H9 (cell line): ENCODE measurements around the gene HNRNPA3. TPM values are rescaled to one million over a fixed set of nuclear protein-coding genes. Genes with fewer than 3 reads are reported as not detected.

Source experiments
- DNase-seq: peaks from one replicate; pipeline ENCODE4 v3.0.0-alpha.2; 2017
- H2AFZ ChIP-seq: one replicate; pipeline ENCODE4 v1.6.1; 2013; ENCODE audit warnings: mild to moderate bottlenecking, low read length, control low read depth, moderate library complexity
- H2AK5ac ChIP-seq: 2 replicates; pipeline ENCODE4 v1.6.1; 2013; ENCODE audit warnings: low read length, control low read depth, mixed read lengths; ENCODE audit not compliant: insufficient read length
- H2BK120ac ChIP-seq: one replicate; pipeline ENCODE4 v1.6.1; 2013; ENCODE audit warnings: low read depth, mild to moderate bottlenecking, low read length, control low read depth, inconsistent platforms; ENCODE audit not compliant: poor library complexity, severe bottlenecking
- H2BK12ac ChIP-seq: 2 replicates; pipeline ENCODE4 v1.6.1; 2013; ENCODE audit warnings: low read length, control low read depth, mixed read lengths, low read depth; ENCODE audit not compliant: insufficient read length
- H2BK15ac ChIP-seq: 2 replicates; pipeline ENCODE4 v1.6.1; 2013; ENCODE audit warnings: low read depth, low read length, control low read depth
- H2BK20ac ChIP-seq: one replicate; pipeline ENCODE4 v1.6.1; 2013; ENCODE audit warnings: low read depth, mild to moderate bottlenecking, low read length, control low read depth, inconsistent platforms; ENCODE audit not compliant: poor library complexity, severe bottlenecking
- H2BK5ac ChIP-seq: 2 replicates; pipeline ENCODE4 v1.6.1; 2013; ENCODE audit warnings: low read length, control low read depth, mixed read lengths; ENCODE audit not compliant: insufficient read length
- H3K14ac ChIP-seq: 2 replicates; pipeline ENCODE4 v1.6.1; 2013; ENCODE audit warnings: low read length, control low read depth; ENCODE audit not compliant: insufficient read depth
- H3K18ac ChIP-seq: 2 replicates; pipeline ENCODE4 v1.6.1; 2013; ENCODE audit warnings: low read depth, mild to moderate bottlenecking, mixed read lengths, low read length, control low read depth; ENCODE audit not compliant: insufficient read length
- H3K23ac ChIP-seq: 2 replicates; pipeline ENCODE4 v1.6.1; 2013; ENCODE audit warnings: low read length, control low read depth, mixed read lengths, low read depth; ENCODE audit not compliant: insufficient read length
- H3K23me2 ChIP-seq: 2 replicates; pipeline ENCODE4 v1.6.1; 2013; ENCODE audit warnings: low read depth, mild to moderate bottlenecking, mixed read lengths, low read length, control low read depth; ENCODE audit not compliant: insufficient read length, poor library complexity, severe bottlenecking
- H3K27ac ChIP-seq: 2 replicates; pipeline ENCODE4 v1.5.1; 2013; ENCODE audit warnings: low read length, control low read depth, mixed read lengths, low read depth; ENCODE audit not compliant: insufficient read length
- H3K27me3 ChIP-seq: 2 replicates; pipeline ENCODE4 v1.6.1; 2013; ENCODE audit warnings: low read length, control low read depth, inconsistent platforms; ENCODE audit not compliant: insufficient read depth
- H3K4ac ChIP-seq: 2 replicates; pipeline ENCODE4 v1.6.1; 2013; ENCODE audit warnings: low read depth, mild to moderate bottlenecking, control low read depth, inconsistent platforms, low read length, moderate library complexity
- H3K4me1 ChIP-seq: 2 replicates; pipeline ENCODE4 v1.6.1; 2013; ENCODE audit warnings: low read length, control low read depth, inconsistent platforms; ENCODE audit not compliant: insufficient read depth
- H3K4me2 ChIP-seq: 2 replicates; pipeline ENCODE4 v1.6.1; 2013; ENCODE audit warnings: low read length, control low read depth, mixed read lengths; ENCODE audit not compliant: insufficient read length, insufficient read depth
- H3K56ac ChIP-seq: 2 replicates; pipeline ENCODE4 v1.6.1; 2013; ENCODE audit warnings: low read depth, mild to moderate bottlenecking, mixed read lengths, low read length, control low read depth; ENCODE audit not compliant: insufficient read length
- H3K79me1 ChIP-seq: 2 replicates; pipeline ENCODE4 v1.6.1; 2013; ENCODE audit warnings: low read depth, mild to moderate bottlenecking, moderate library complexity, low read length, control low read depth, inconsistent platforms; ENCODE audit not compliant: insufficient read depth, poor library complexity, severe bottlenecking
- H3K79me2 ChIP-seq: 2 replicates; pipeline ENCODE4 v1.6.1; 2013; ENCODE audit warnings: low read length, control low read depth, inconsistent platforms; ENCODE audit not compliant: insufficient read depth
- H3K9ac ChIP-seq: 2 replicates; pipeline ENCODE4 v1.6.1; 2013; ENCODE audit warnings: low read length, control low read depth, mixed read lengths; ENCODE audit not compliant: insufficient read length; ENCODE audit errors: extremely low read depth
- H3K9me3 ChIP-seq: one replicate; pipeline ENCODE4 v1.6.1; 2013; ENCODE audit warnings: low read depth, low read length, inconsistent platforms; ENCODE audit not compliant: control insufficient read depth
- H3T11ph ChIP-seq: one replicate; pipeline ENCODE4 v1.6.1; 2013; ENCODE audit warnings: mild to moderate bottlenecking, low read length, control low read depth, inconsistent platforms
- H4K20me1 ChIP-seq: one replicate; pipeline ENCODE4 v1.6.1; 2013; ENCODE audit not compliant: control insufficient read depth, insufficient read length, insufficient read depth
- H4K5ac ChIP-seq: 2 replicates; pipeline ENCODE4 v1.6.1; 2013; ENCODE audit warnings: low read depth, mild to moderate bottlenecking, mixed read lengths, low read length, control low read depth; ENCODE audit not compliant: insufficient read length
- H4K8ac ChIP-seq: replicated peaks from 2 replicates; pipeline ENCODE4 v1.6.1; 2013; ENCODE audit warnings: low read length, control low read depth, mixed read lengths, low read depth; ENCODE audit not compliant: insufficient read length
- H4K91ac ChIP-seq: 2 replicates; pipeline ENCODE4 v1.6.1; 2013; ENCODE audit warnings: low read depth, mild to moderate bottlenecking, moderate library complexity, mixed read lengths, low read length, control low read depth; ENCODE audit not compliant: insufficient read length
- H3K27ac Mint-ChIP-seq, 3 experiments: 2 replicates in 2 of 3; 3 replicates in 1 of 3; pipeline ENCODE4 v1.8.0; 2020 to 2021; ENCODE audit warnings: mixed read lengths in 3 of 3, mild to moderate bottlenecking in 1 of 3, moderate library complexity in 1 of 3
- H3K27me3 Mint-ChIP-seq: 2 replicates; pipeline ENCODE4 v1.8.0; 2021; ENCODE audit warnings: low read depth, mild to moderate bottlenecking, moderate library complexity, mixed read lengths
- H3K36me3 Mint-ChIP-seq, 3 experiments: 2 replicates in 2 of 3; 3 replicates in 1 of 3; pipeline ENCODE4 v1.8.0; 2020 to 2021; ENCODE audit warnings: low read depth in 3 of 3, mixed read lengths in 3 of 3; ENCODE audit not compliant: insufficient read depth in 1 of 3
- H3K4me1 Mint-ChIP-seq, 2 experiments: 2 replicates each; pipeline ENCODE4 v1.8.0; 2020; ENCODE audit warnings: mixed read lengths in 2 of 2
- H3K4me3 Mint-ChIP-seq, 2 experiments: 2 replicates in 1 of 2; 3 replicates in 1 of 2; pipeline ENCODE4 v1.8.0; 2020 to 2021; ENCODE audit warnings: mild to moderate bottlenecking in 2 of 2, mixed read lengths in 2 of 2, moderate library complexity in 1 of 2
- H3K9me3 Mint-ChIP-seq, 2 experiments: 2 replicates in 1 of 2; 3 replicates in 1 of 2; pipeline ENCODE4 v1.8.0; 2020; ENCODE audit warnings: mild to moderate bottlenecking in 2 of 2, mixed read lengths in 2 of 2, moderate library complexity in 1 of 2
- total RNA-seq: library from RNA; stranded (reverse); gene quantifications from 2 replicates; pipeline ENCODE4 v1.2.1, GENCODE V29; 2021
- TF ChIP-seq, protein P1 (sequence below): fragments of 200-600 bp; sonication (generic); conservative IDR thresholded peaks from 3 replicates; pipeline ENCODE4 v1.8.0; 2021; ENCODE audit warnings: antibody characterized with exemption, mild to moderate bottlenecking

HNRNPA3 gene
- total RNA-seq, 1 experiment from 2014 or later = 405 TPM

DNA sequence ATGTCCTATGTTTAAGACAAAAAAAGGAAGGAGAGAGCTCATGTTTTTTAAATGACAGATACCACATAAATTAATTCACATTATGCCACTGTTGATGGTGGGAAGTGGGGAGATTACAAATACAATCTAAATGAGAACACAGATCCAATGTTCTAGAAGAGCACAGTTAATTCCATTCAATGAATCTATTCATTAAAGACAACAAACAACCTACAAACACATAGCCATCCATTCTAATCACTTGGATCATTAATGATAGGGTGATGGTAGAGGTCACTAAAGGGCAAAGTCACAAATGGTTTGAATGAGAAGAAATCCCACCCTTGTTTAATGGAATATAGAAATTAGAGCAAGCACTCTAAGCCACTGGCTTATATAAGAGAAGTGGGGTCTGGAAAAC, 21.7 kb downstream of the HNRNPA3 start:
- peaks cover 0 to 5% of the 10 kb centered on the region in 2 experiments; a peak in 2 of 4 replicates for H3K4me1 Mint-ChIP-seq
- H2BK12ac ChIP-seq = no peak overlapping the region

More for the DNA sequence above, 21.7 kb downstream of the HNRNPA3 start:
- Histone ChIP-seq H3K27me3 (no peaks in the 10 kb centered on the region), H3K79me2 (peaks cover 16% of the 10 kb centered on the region; the same call in 1 of the 2 replicates), H2BK5ac (no peak overlapping the region), H2BK120ac (no peak overlapping the region), H3K4me1 (no peaks in the 10 kb centered on the region), H3K79me1 (peaks cover 3% of the 10 kb centered on the region), H3K4me2 (no peak overlapping the region), H3K9ac (no peak overlapping the region), H3T11ph (no peak overlapping the region), H4K91ac (no peak overlapping the region), H4K20me1 (no peaks in the 10 kb centered on the region), H3K27ac (no peak overlapping the region), H3K18ac (no peak overlapping the region), H2AK5ac (no peak overlapping the region), H3K4ac (no peak overlapping the region), H4K8ac (no peak overlapping the region), H3K23ac (no peak overlapping the region), H3K23me2 (no peaks in the 10 kb centered on the region), H2BK20ac (no peak overlapping the region), H2AFZ (no peak overlapping the region), H3K14ac (no peak overlapping the region), H3K56ac (no peak overlapping the region), H2BK15ac (no peak overlapping the region), H4K5ac (no peak overlapping the region), H3K9me3 (no peaks in the 10 kb centered on the region)
- Mint-ChIP-seq H3K9me3 (no peaks in the 10 kb centered on the region), H3K27ac (no peak overlapping the region), H3K4me3 (no peak overlapping the region), H3K36me3 (peaks cover 18 to 40% (median 29%) of the 10 kb centered on the region in 3 experiments; a peak in 6 of 7 replicates), H3K27me3 (no peaks in the 10 kb centered on the region)
- TF ChIP-seq, protein P1, sequence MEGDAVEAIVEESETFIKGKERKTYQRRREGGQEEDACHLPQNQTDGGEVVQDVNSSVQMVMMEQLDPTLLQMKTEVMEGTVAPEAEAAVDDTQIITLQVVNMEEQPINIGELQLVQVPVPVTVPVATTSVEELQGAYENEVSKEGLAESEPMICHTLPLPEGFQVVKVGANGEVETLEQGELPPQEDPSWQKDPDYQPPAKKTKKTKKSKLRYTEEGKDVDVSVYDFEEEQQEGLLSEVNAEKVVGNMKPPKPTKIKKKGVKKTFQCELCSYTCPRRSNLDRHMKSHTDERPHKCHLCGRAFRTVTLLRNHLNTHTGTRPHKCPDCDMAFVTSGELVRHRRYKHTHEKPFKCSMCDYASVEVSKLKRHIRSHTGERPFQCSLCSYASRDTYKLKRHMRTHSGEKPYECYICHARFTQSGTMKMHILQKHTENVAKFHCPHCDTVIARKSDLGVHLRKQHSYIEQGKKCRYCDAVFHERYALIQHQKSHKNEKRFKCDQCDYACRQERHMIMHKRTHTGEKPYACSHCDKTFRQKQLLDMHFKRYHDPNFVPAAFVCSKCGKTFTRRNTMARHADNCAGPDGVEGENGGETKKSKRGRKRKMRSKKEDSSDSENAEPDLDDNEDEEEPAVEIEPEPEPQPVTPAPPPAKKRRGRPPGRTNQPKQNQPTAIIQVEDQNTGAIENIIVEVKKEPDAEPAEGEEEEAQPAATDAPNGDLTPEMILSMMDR = no peak
- DNase-seq = no peak
